Measurements from ENCODE around the gene TNFAIP6.
"Not testable (repeated sequence)": the region's sequence is repeated elsewhere in the genome, so short reads cannot be mapped to it uniquely, and the experiment has no call there.

TNFAIP6 gene

DNA sequence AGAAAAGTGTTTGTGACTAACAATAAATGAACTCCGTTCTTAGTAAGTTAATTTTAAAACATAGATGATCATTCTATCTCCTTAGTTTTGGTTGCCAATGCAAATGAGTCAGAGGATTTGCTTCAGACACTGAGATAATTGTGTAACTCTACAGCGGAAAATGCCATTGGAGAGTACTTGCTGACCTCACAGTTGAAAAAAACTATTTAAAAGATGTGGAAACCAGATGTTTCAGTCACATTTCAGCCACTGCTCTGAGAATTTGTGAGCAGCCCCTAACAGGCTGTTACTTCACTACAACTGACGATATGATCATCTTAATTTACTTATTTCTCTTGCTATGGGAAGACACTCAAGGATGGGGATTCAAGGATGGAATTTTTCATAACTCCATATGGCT, at the start of gene TNFAIP6:
Gene TNFAIP6 (plus strand): TSS at position 234 of the 400 bp plus-strand sequence. CDS start 75 bp downstream, at position 309.
- no peak for DNase-seq

GRCh38 chr2:151310313-151310712, 47.1 kb upstream of the TNFAIP6 start:
- not testable (repeated sequence) for DNase-seq

- DNase-seq = not testable (repeated sequence)
These were observed 45.0 kb upstream of the TNFAIP6 start for GRCh38 chr2:151312440-151312839.

GRCh38 chr2:151315381-151315903, 42.0 kb upstream of the TNFAIP6 start:
- DNase-seq = no peak

GRCh38 chr2:151325581-151326095, 31.8 kb upstream of the TNFAIP6 start:
- DNase-seq = no peak

- no peak for DNase-seq
These were observed 30.8 kb upstream of the TNFAIP6 start for GRCh38 chr2:151326554-151326953.

- DNase-seq = no peak
These were observed 27.4 kb upstream of the TNFAIP6 start for GRCh38 chr2:151329998-151330397.

GRCh38 chr2:151333083-151333482, 24.3 kb upstream of the TNFAIP6 start:
- DNase-seq = no peak

GRCh38 chr2:151334082-151334815, 23.1 kb upstream of the TNFAIP6 start:
- DNase-seq = no peak

- DNase-seq = no peak
These were observed 20.5 kb upstream of the TNFAIP6 start for GRCh38 chr2:151336863-151337371.

GRCh38 chr2:151337643-151338042, 19.7 kb upstream of the TNFAIP6 start:
- no peak for DNase-seq

DNA sequence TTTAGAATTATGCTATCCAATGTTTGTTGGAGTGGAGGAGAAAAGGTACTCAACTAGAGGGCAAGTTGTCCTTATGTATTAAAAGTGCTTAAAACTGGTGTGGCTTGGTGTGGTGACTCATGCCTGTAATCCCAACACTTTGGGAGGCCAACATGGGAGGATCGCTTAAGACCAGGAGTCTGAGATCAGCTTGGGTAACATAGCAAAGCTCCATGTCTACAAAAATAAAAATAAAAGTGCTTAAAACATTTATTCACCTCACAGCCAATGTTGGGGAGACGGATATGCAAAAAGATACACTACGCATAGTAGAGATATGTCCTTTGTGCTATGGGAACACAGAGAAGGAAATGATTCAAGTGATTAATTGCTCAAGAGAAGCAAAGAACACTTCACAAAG, 19.3 kb upstream of the TNFAIP6 start:
- no peak for DNase-seq

- DNase-seq = no peak
These were observed 14.3 kb upstream of the TNFAIP6 start for GRCh38 chr2:151343073-151343472.

- DNase-seq = not testable (repeated sequence)
These were observed 13.2 kb upstream of the TNFAIP6 start for GRCh38 chr2:151344191-151344590.

DNA sequence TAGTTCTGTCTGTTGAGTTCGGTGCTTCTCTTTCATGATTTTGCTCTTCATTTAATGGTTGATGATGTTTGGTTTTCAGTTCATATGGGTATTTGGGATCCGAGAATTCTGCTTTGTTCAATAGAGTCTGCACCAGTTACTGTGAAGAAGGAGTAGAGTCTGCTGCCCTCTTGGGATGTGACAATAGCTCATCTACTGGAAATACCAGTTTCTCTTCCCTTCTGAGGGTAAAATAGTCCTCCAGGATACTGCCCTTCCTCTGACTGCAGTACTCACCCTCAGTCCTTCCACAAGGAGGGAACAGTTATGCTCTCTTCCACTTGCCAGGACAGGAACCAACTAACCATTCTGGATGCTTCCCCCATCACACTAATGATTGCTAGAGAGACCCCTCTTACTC, 12.5 kb upstream of the TNFAIP6 start:
- DNase-seq = no peak

DNA sequence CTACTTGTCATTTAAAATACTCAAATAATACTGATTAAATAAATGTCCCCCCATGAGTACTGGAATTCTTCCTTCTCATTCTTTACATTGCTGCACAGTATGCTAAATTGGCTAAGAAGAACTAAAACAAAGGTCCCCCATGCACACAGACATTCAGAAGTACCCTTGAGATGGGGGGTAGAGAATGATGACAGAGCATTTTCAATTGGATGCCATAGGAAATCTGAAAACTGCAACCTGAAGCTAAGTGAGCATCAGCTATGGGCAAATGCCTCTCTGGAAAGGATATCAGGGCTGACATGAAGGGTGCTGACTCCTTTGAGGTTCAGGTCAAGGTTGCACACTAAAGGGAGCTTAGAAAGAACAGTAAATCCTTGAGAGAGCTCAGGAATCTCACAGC, 10.1 kb upstream of the TNFAIP6 start:
- no peak for DNase-seq

DNA sequence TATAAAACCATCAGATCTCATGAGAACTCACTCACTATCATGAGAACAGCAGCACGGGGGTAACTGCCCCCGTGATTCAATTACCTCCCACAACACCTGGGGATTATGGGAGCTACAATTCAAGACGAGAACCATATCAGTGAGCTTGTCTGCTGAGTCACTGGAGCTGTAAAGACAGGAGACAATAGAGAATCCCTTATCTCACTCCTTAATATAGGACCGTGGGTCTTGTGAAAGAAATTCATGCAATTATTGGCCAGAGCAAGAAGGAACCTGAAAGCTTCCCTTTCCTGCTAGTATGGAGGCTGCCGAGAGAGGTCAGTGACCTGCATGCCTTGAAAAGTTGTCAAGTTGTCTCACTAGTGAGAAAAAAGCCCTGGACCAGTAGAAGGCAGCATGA, 9.5 kb upstream of the TNFAIP6 start:
- no peak for DNase-seq

DNA sequence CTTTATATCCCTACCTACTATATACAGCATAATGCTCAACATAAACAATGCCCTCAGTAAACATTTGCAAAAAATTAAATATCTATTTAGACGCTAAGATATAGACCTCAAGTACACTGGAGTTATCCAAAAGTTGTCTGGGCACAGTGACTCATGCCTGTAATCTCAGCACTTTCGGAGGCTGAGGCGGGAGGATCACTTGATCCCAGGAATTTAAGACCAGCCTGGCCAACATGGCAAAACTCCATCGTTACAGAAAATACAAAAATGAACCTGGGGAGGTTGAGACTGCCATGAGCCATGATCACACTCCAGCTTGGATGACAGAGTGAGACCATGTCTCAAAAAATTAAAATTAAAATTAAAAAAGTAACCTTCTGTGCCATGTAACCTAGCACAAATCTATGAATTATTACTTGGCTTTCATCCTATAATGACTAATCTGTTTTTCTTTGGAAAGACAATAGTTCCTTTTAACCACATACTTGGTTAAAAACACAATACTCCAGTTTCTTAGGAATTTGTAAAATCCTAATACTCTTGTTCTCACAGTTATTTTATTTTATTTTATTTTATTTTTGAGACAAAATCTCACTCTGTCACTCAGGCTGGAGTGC, 6.7 kb upstream of the TNFAIP6 start:
- DNase-seq = no peak

DNA sequence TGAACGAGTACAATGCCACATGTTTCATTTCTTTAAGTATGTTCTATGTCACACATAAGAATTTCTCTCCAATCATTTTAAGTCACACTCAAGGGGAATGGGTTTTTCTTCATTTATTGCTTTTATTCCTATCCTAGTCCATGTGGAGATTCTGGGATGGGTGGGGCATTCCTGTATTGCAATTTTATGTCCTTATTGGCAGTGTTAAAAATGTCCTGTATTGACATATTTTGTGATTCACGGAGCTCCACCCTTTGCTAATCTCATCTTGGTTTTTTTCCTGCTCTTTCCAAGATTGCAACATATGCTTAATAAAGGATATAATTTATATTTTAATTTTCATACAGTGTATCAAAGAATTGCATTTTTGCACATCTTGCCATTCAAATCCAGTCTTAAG, 3.4 kb upstream of the TNFAIP6 start:
- no peak for DNase-seq

DNA sequence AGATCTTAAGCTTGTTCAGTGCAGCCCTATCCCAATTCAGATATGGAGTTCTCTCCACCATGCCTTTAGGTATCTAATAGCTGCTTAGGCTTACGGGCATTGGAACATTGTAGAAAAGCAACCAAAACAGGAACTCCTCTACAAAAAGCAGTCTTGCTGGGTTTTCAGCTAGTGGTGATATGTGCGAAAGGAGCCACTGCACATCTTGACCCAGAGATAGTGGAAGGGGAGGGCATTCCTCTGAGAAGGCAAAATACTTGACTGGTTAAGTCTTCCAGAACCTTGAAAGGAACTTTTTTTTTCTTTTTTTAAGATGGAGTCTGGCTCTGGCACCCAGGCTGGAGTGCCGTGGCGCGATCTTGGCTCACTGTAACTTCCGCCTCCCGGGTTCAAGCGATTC, 2.6 kb upstream of the TNFAIP6 start:
- no peak for DNase-seq

DNA sequence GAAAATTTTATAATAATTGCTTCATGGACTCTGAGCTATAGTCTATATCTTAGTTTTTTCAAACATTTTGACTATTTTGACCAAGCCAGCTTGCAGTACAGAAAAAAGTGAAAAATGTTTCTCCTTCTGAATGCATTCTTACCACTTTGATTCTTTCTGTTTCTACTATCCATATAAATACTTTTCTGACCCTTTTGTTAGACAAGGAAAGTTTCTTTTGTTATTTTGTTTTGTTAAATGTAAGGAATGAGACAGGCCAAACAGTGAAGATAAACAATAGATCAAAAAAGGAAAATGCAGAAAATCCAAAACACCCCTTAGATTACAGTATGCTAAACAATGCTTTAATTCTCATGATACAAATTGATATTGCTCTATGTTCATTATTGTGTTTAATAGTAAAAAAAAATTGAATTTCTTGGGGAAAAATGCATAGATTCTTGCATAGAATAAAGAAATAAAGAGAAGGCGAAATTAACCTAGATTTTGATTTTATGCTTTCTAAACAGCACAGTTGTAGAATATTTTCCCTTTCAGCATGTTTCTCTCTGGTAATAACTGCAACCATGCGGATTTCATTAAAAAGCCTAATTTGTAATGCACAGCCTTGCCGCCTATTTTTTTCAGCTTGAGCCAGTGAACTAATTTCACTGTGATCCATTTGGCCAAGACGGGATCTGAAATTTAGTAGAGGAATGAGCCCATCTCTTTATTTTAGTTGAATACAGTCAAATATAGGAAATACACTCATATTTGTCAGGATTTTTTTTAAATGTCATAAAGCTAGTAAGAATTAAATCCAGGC, 976 bp downstream of the TNFAIP6 start:
- no peak for DNase-seq

GRCh38 chr2:151359768-151360461, 2.5 kb downstream of the TNFAIP6 start:
- no peak for DNase-seq

All from NCI-H1092 (cell line).